ENCODE results near the gene HS1BP3.

Gene HS1BP3

GRCh38 chr2:20649576-20649975 is 1.3 kb downstream of the HS1BP3 start:
- no peak overlapping the region for H3K27ac ChIP-seq (ENCODE audit: low read depth, low read length)
- H3K4me3 ChIP-seq (ENCODE audit: low read depth, low read length) = no peak overlapping the region
- no peaks in the 10 kb centered on the region for H3K36me3 ChIP-seq (ENCODE audit: control insufficient read depth, insufficient read depth, low read length)
- no peak overlapping the region for H3K9ac ChIP-seq (ENCODE audit: low read depth, low read length)
- H3K4me1 ChIP-seq (ENCODE audit: control insufficient read depth, insufficient read depth, low read length) = peaks cover 7% of the 10 kb centered on the region
- no peaks in the 10 kb centered on the region for H3K9me3 ChIP-seq (ENCODE audit: control insufficient read depth, insufficient read depth, low read length)
- H3K27me3 ChIP-seq (ENCODE audit: control insufficient read depth, insufficient read depth, low read length) = peaks cover 11% of the 10 kb centered on the region; the same call in 1 of the 2 replicates

- no peaks in the 10 kb centered on the region; the same call in 1 of the 2 replicates for H3K36me3 ChIP-seq (ENCODE audit: control insufficient read depth, insufficient read depth, low read length)
- H3K27me3 ChIP-seq (ENCODE audit: control insufficient read depth, insufficient read depth, low read length) = peaks cover 11% of the 10 kb centered on the region; the same call in 1 of the 2 replicates
- H3K4me1 ChIP-seq (ENCODE audit: control insufficient read depth, insufficient read depth, low read length) = peaks cover 7% of the 10 kb centered on the region
- no peak overlapping the region for H3K4me3 ChIP-seq (ENCODE audit: low read depth, low read length)
- H3K9me3 ChIP-seq (ENCODE audit: control insufficient read depth, insufficient read depth, low read length) = no peaks in the 10 kb centered on the region
- H3K9ac ChIP-seq (ENCODE audit: low read depth, low read length) = no peak overlapping the region
- no peak overlapping the region for H3K27ac ChIP-seq (ENCODE audit: low read depth, low read length)
These were observed 2.1 kb downstream of the HS1BP3 start for GRCh38 chr2:20648831-20649230.

GRCh38 chr2:20648206-20648605 is 2.7 kb downstream of the HS1BP3 start:
- Histone ChIP-seq H3K36me3 (ENCODE audit: control insufficient read depth, insufficient read depth, low read length) (no peaks in the 10 kb centered on the region; the same call in 1 of the 2 replicates), H3K9ac (ENCODE audit: low read depth, low read length) (no peak overlapping the region), H3K9me3 (ENCODE audit: control insufficient read depth, insufficient read depth, low read length) (no peaks in the 10 kb centered on the region), H3K27me3 (ENCODE audit: control insufficient read depth, insufficient read depth, low read length) (peaks cover 11% of the 10 kb centered on the region; the same call in 1 of the 2 replicates), H3K27ac (ENCODE audit: low read depth, low read length) (no peak overlapping the region), H3K4me3 (ENCODE audit: low read depth, low read length) (no peak overlapping the region), H3K4me1 (ENCODE audit: control insufficient read depth, insufficient read depth, low read length) (peaks cover 7% of the 10 kb centered on the region)

- Histone ChIP-seq H3K9me3 (ENCODE audit: control insufficient read depth, insufficient read depth, low read length) (no peaks in the 10 kb centered on the region), H3K27me3 (ENCODE audit: control insufficient read depth, insufficient read depth, low read length) (peaks cover 11% of the 10 kb centered on the region; the same call in 1 of the 2 replicates), H3K27ac (ENCODE audit: low read depth, low read length) (no peak overlapping the region), H3K4me1 (ENCODE audit: control insufficient read depth, insufficient read depth, low read length) (peaks cover 7% of the 10 kb centered on the region), H3K36me3 (ENCODE audit: control insufficient read depth, insufficient read depth, low read length) (no peaks in the 10 kb centered on the region; the same call in 1 of the 2 replicates), H3K9ac (ENCODE audit: low read depth, low read length) (no peak overlapping the region), H3K4me3 (ENCODE audit: low read depth, low read length) (no peak overlapping the region)
These were observed 3.2 kb downstream of the HS1BP3 start for GRCh38 chr2:20647738-20648137.

GRCh38 chr2:20647211-20647610 is 3.7 kb downstream of the HS1BP3 start:
- no peak overlapping the region for H3K9ac ChIP-seq (ENCODE audit: low read depth, low read length)
- H3K27ac ChIP-seq (ENCODE audit: low read depth, low read length) = no peak overlapping the region
- H3K9me3 ChIP-seq (ENCODE audit: control insufficient read depth, insufficient read depth, low read length) = no peaks in the 10 kb centered on the region
- no peak overlapping the region for H3K4me3 ChIP-seq (ENCODE audit: low read depth, low read length)
- no peaks in the 10 kb centered on the region; the same call in 1 of the 2 replicates for H3K36me3 ChIP-seq (ENCODE audit: control insufficient read depth, insufficient read depth, low read length)
- H3K4me1 ChIP-seq (ENCODE audit: control insufficient read depth, insufficient read depth, low read length) = peaks cover 7% of the 10 kb centered on the region
- H3K27me3 ChIP-seq (ENCODE audit: control insufficient read depth, insufficient read depth, low read length) = peaks cover 9% of the 10 kb centered on the region; the same call in 1 of the 2 replicates

- H3K27me3 ChIP-seq (ENCODE audit: control insufficient read depth, insufficient read depth, low read length) = peaks cover 5% of the 10 kb centered on the region; the same call in 1 of the 2 replicates
- H3K4me1 ChIP-seq (ENCODE audit: control insufficient read depth, insufficient read depth, low read length) = peaks cover 3% of the 10 kb centered on the region
- no peak overlapping the region for H3K4me3 ChIP-seq (ENCODE audit: low read depth, low read length)
- no peak overlapping the region for H3K27ac ChIP-seq (ENCODE audit: low read depth, low read length)
- H3K36me3 ChIP-seq (ENCODE audit: control insufficient read depth, insufficient read depth, low read length) = no peaks in the 10 kb centered on the region; the same call in 1 of the 2 replicates
- no peaks in the 10 kb centered on the region for H3K9me3 ChIP-seq (ENCODE audit: control insufficient read depth, insufficient read depth, low read length)
- no peak overlapping the region for H3K9ac ChIP-seq (ENCODE audit: low read depth, low read length)
These were observed 4.5 kb downstream of the HS1BP3 start for GRCh38 chr2:20646446-20646845.

GRCh38 chr2:20645761-20646160 is 5.1 kb downstream of the HS1BP3 start:
- Histone ChIP-seq H3K36me3 (ENCODE audit: control insufficient read depth, insufficient read depth, low read length) (no peaks in the 10 kb centered on the region; the same call in 1 of the 2 replicates), H3K27ac (ENCODE audit: low read depth, low read length) (no peak overlapping the region), H3K4me3 (ENCODE audit: low read depth, low read length) (no peak overlapping the region), H3K9ac (ENCODE audit: low read depth, low read length) (no peak overlapping the region), H3K9me3 (ENCODE audit: control insufficient read depth, insufficient read depth, low read length) (no peaks in the 10 kb centered on the region), H3K4me1 (ENCODE audit: control insufficient read depth, insufficient read depth, low read length) (no peaks in the 10 kb centered on the region), H3K27me3 (ENCODE audit: control insufficient read depth, insufficient read depth, low read length) (peaks cover 5% of the 10 kb centered on the region; the same call in 1 of the 2 replicates)

GRCh38 chr2:20645301-20645701 is 5.6 kb downstream of the HS1BP3 start:
- no peak overlapping the region for H3K9ac ChIP-seq (ENCODE audit: low read depth, low read length)
- peaks cover 4% of the 10 kb centered on the region; the same call in 1 of the 2 replicates for H3K36me3 ChIP-seq (ENCODE audit: control insufficient read depth, insufficient read depth, low read length)
- peaks cover 5% of the 10 kb centered on the region; the same call in 1 of the 2 replicates for H3K27me3 ChIP-seq (ENCODE audit: control insufficient read depth, insufficient read depth, low read length)
- H3K27ac ChIP-seq (ENCODE audit: low read depth, low read length) = no peak overlapping the region
- H3K9me3 ChIP-seq (ENCODE audit: control insufficient read depth, insufficient read depth, low read length) = no peaks in the 10 kb centered on the region
- no peak overlapping the region for H3K4me3 ChIP-seq (ENCODE audit: low read depth, low read length)
- H3K4me1 ChIP-seq (ENCODE audit: control insufficient read depth, insufficient read depth, low read length) = no peaks in the 10 kb centered on the region

- peaks cover 4% of the 10 kb centered on the region; the same call in 1 of the 2 replicates for H3K36me3 ChIP-seq (ENCODE audit: control insufficient read depth, insufficient read depth, low read length)
- H3K27me3 ChIP-seq (ENCODE audit: control insufficient read depth, insufficient read depth, low read length) = no peaks in the 10 kb centered on the region
- no peaks in the 10 kb centered on the region for H3K9me3 ChIP-seq (ENCODE audit: control insufficient read depth, insufficient read depth, low read length)
- H3K4me3 ChIP-seq (ENCODE audit: low read depth, low read length) = no peak overlapping the region
- H3K4me1 ChIP-seq (ENCODE audit: control insufficient read depth, insufficient read depth, low read length) = no peaks in the 10 kb centered on the region
- no peak overlapping the region for H3K27ac ChIP-seq (ENCODE audit: low read depth, low read length)
- no peak overlapping the region for H3K9ac ChIP-seq (ENCODE audit: low read depth, low read length)
These were observed 7.1 kb downstream of the HS1BP3 start for GRCh38 chr2:20643826-20644225.

GRCh38 chr2:20643060-20643459 is 7.8 kb downstream of the HS1BP3 start:
- no peaks in the 10 kb centered on the region for H3K4me1 ChIP-seq (ENCODE audit: control insufficient read depth, insufficient read depth, low read length)
- H3K27me3 ChIP-seq (ENCODE audit: control insufficient read depth, insufficient read depth, low read length) = no peaks in the 10 kb centered on the region
- no peaks in the 10 kb centered on the region for H3K9me3 ChIP-seq (ENCODE audit: control insufficient read depth, insufficient read depth, low read length)
- no peak overlapping the region for H3K9ac ChIP-seq (ENCODE audit: low read depth, low read length)
- no peak overlapping the region for H3K27ac ChIP-seq (ENCODE audit: low read depth, low read length)
- H3K36me3 ChIP-seq (ENCODE audit: control insufficient read depth, insufficient read depth, low read length) = peaks cover 4% of the 10 kb centered on the region; the same call in 1 of the 2 replicates
- H3K4me3 ChIP-seq (ENCODE audit: low read depth, low read length) = no peak overlapping the region

GRCh38 chr2:20642055-20642971 is 8.6 kb downstream of the HS1BP3 start:
- Histone ChIP-seq H3K9me3 (ENCODE audit: control insufficient read depth, insufficient read depth, low read length) (no peaks in the 10 kb centered on the region), H3K9ac (ENCODE audit: low read depth, low read length) (no peak overlapping the region), H3K4me1 (ENCODE audit: control insufficient read depth, insufficient read depth, low read length) (no peaks in the 10 kb centered on the region), H3K36me3 (ENCODE audit: control insufficient read depth, insufficient read depth, low read length) (peaks cover 4% of the 10 kb centered on the region; the same call in 1 of the 2 replicates), H3K27me3 (ENCODE audit: control insufficient read depth, insufficient read depth, low read length) (no peaks in the 10 kb centered on the region), H3K27ac (ENCODE audit: low read depth, low read length) (no peak overlapping the region), H3K4me3 (ENCODE audit: low read depth, low read length) (no peak overlapping the region)

Measured in HUES48 (cell line).